Prostate gland (tissue), 2 donors: Measurements from ENCODE around the gene XRCC3. TPM values are rescaled to one million over a fixed set of nuclear protein-coding genes. Genes with fewer than 3 reads are reported as not detected.
A peak's percentile ranks its signal among the peaks of the same experiment; 100 is the strongest.

Source experiments
- DNase-seq: peaks from one replicate; pipeline ENCODE4 v3.0.0-alpha.2; 2019; ENCODE audit warnings: low spot score
- H3K27ac ChIP-seq, 2 donors: fragments of 200-600 bp; sonication (generic); 2 replicates each; pipeline ENCODE4 v1.5.1; 2017 to 2019
- H3K27me3 ChIP-seq: fragments of 200-600 bp; sonication (generic); replicated peaks from 2 replicates; pipeline ENCODE4 v1.5.1; 2019; ENCODE audit not compliant: insufficient read depth
- H3K36me3 ChIP-seq, 2 donors: fragments of 200-600 bp; sonication (generic); 1 replicate in 1 of 2; 2 replicates in 1 of 2; pipeline versions ENCODE4 v1.5.1 to v1.8.1; 2017 to 2019
- H3K4me1 ChIP-seq: fragments of 200-600 bp; sonication (generic); replicated peaks from 2 replicates; pipeline ENCODE4 v1.5.1; 2019
- H3K4me3 ChIP-seq, 2 donors: fragments of 200-600 bp; sonication (generic); 2 replicates each; pipeline ENCODE4 v1.5.1; 2017 to 2019
- H3K9me3 ChIP-seq: fragments of 200-600 bp; sonication (generic); 2 replicates; pipeline ENCODE4 v1.5.1; 2017
- CTCF ChIP-seq, 4 experiments: fragments of 200-600 bp in 2 of 4; fragments of 450-650 bp in 2 of 4; sonication (generic) in 2 of 4; IDR thresholded peaks; 1 replicate in 3 of 4; 2 replicates in 1 of 4; pipeline ENCODE4 v1.5.1; 2016 to 2019; ENCODE audit warnings: antibody characterized with exemption in 4 of 4, mild to moderate bottlenecking in 2 of 4, moderate library complexity in 2 of 4
- POLR2A ChIP-seq: fragments of 450-650 bp; IDR thresholded peaks from one replicate; pipeline ENCODE4 v1.6.1; 2016; ENCODE audit warnings: antibody characterized with exemption, mild to moderate bottlenecking
- POLR2AphosphoS5 ChIP-seq: sonication (generic); formaldehyde crosslinking; IDR thresholded peaks from one replicate; pipeline ENCODE4 v1.6.1; 2017; ENCODE audit warnings: antibody characterized with exemption
- WGBS: methylation state at CpG from one replicate; pipeline ENCODE4 v1.1.5; 2018; 5-methylcytosine and 5-hydroxymethylcytosine counted together
- intact Hi-C: fragments of 100-400 bp; cut with DNase I; formaldehyde crosslinking; loops from one replicate; pipeline ENCODE4 v1.14.2; 2022
- total RNA-seq, 2 donors: library from RNA; depleted of rRNA; stranded (reverse); fragments of >200 nt; gene quantifications; one replicate each; pipeline ENCODE4 v1.1.0, GENCODE V29; 2016

Gene XRCC3
- total RNA-seq, 2 donors from 2014 or later, result 24.7 to 33.2 TPM

GRCh38 chr14:103739466-103739792 is 24.2 kb upstream of the XRCC3 start:
- H3K27me3 ChIP-seq, result no peaks in the 10 kb centered on the region
- peaks cover 0 to 3% of the 10 kb centered on the region in 2 donors for H3K36me3 ChIP-seq
- no peak overlapping the region for H3K4me3 ChIP-seq
- 86% methylated on average over 6 of the region's 6 CpGs for WGBS
- no peaks in the 10 kb centered on the region for H3K9me3 ChIP-seq
- peaks cover 24% of the 10 kb centered on the region for H3K4me1 ChIP-seq
- intact Hi-C loops, result no loop called here
- DNase-seq, result no peak
- peak overlapping the region; percentile 20 to 88 for H3K27ac ChIP-seq
- no peak for TF ChIP-seq POLR2AphosphoS5
- TF ChIP-seq CTCF (IDR thresholded peaks at IDR 0.05), result no peak
- TF ChIP-seq POLR2A, result no peak

GRCh38 chr14:103738701-103739451 is 23.6 kb upstream of the XRCC3 start:
- H3K4me3 ChIP-seq, result no peak overlapping the region
- no peaks in the 10 kb centered on the region for H3K27me3 ChIP-seq
- TF ChIP-seq CTCF (IDR thresholded peaks at IDR 0.05), result peak in 1 of 4 experiments; percentile 11
- TF ChIP-seq POLR2AphosphoS5, result peak; percentile 40
- no peak for TF ChIP-seq POLR2A
- peaks cover 0 to 3% of the 10 kb centered on the region in 2 donors for H3K36me3 ChIP-seq
- peaks cover 24% of the 10 kb centered on the region for H3K4me1 ChIP-seq
- no peaks in the 10 kb centered on the region for H3K9me3 ChIP-seq
- WGBS, result 86% methylated on average over 34 of the region's 34 CpGs
- DNase-seq, result no peak
- peak overlapping the region; percentile 20 to 88 for H3K27ac ChIP-seq
- intact Hi-C loops, result no loop called here

GRCh38 chr14:103738166-103738565 is 22.9 kb upstream of the XRCC3 start:
- H3K27me3 ChIP-seq, result no peaks in the 10 kb centered on the region
- no peak for TF ChIP-seq POLR2A
- no peak for TF ChIP-seq POLR2AphosphoS5
- no peak for TF ChIP-seq CTCF (IDR thresholded peaks at IDR 0.05)
- 83% methylated on average over 10 of the region's 10 CpGs for WGBS
- no peak overlapping the region for H3K4me3 ChIP-seq
- no peaks in the 10 kb centered on the region for H3K9me3 ChIP-seq
- peak overlapping the region; percentile 88 to 92 for H3K27ac ChIP-seq
- no peak for DNase-seq
- intact Hi-C loops, result no loop called here
- peaks cover 0 to 3% of the 10 kb centered on the region in 2 donors for H3K36me3 ChIP-seq
- H3K4me1 ChIP-seq, result peaks cover 29% of the 10 kb centered on the region

- DNase-seq, result no peak
- TF ChIP-seq POLR2A (no peak), POLR2AphosphoS5 (no peak), CTCF (IDR thresholded peaks at IDR 0.05) (no peak)
- no peak overlapping the region for H3K4me3 ChIP-seq
- H3K4me1 ChIP-seq, result peaks cover 33% of the 10 kb centered on the region
- peaks cover 0 to 3% of the 10 kb centered on the region in 2 donors for H3K36me3 ChIP-seq
- H3K27me3 ChIP-seq, result no peaks in the 10 kb centered on the region
- intact Hi-C loops, result no loop called here
- 88% methylated on average over 16 of the region's 16 CpGs for WGBS
- peak overlapping the region; percentile 88 to 92 for H3K27ac ChIP-seq
- H3K9me3 ChIP-seq, result no peaks in the 10 kb centered on the region
These were observed 22.3 kb upstream of the XRCC3 start for GRCh38 chr14:103737432-103738045.
